Embryonic facial prominence (tissue), 1 donor: ENCODE results near the gene UBE2D2.

Experiments used
- DNase-seq: peaks from one replicate; pipeline ENCODE4 v3.0.0-alpha.2; 2016; ENCODE audit errors: extremely low spot score

The UBE2D2 gene

DNA sequence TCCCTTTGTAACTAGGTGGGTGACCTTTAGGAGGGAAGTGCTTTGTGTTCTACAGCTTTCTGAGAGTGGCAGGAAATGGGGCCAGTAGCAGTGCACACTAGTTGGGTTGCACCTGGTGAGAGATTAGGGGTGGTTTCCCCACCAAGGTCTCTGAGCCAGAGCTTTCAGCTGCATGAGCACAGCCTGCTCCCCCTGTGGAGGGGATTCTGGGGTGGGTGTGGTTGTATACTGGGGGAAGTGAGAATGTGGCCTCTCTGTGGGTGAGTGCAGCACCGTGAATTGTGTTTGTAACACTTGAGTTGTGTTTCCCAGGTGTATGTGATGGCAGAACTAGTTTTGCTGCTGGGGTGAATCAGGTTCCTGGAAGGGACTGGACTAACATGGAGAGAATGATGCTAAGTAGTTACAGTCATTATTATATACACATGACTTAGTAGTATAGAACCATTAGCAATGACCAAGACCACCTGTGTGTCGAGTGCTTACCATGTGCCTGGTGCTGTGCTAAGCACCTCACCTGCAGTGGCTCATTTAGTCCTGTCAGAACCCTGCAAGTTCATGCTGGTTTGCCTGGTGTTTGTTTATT lies 75.2 kb downstream of the UBE2D2 start:
- DNase-seq = no peak

- no peak for DNase-seq
These were observed 75.9 kb downstream of the UBE2D2 start for GRCh38 chr5:139636975-139637408.

GRCh38 chr5:139637438-139638089 lies 76.4 kb downstream of the UBE2D2 start:
- DNase-seq = no peak

DNA sequence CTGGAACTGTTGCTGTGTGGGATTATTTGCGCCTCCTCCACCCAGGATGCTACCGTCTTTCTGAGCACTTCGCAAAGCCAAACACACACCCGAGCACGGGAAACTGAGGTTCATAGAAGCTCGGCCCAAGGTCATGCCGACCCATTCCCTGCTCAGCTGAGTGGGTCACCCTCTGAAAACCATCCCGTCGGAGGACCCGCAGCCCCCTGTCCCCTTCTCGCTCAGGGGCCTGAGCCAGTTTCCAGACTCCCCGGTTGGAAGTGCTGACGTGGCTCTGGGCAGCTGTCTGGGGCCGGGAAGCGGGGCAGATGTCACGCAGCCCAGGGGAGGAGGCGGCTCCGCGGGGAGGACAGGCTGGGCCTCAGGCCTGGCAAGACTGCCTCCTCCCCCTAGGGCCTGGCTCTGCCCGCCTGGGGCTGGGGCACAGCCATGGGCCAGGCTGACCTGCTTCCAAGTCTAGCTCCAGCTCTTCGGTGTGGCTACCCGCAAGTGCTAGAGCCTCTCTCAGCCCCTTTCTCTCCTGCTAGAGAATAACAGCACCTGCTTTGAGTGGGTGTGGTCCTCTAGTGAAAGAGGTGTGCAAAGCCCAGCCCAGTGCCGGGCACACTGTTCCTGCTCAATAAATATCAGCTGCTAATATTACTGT lies 77.1 kb downstream of the UBE2D2 start:
- no peak for DNase-seq

DNA sequence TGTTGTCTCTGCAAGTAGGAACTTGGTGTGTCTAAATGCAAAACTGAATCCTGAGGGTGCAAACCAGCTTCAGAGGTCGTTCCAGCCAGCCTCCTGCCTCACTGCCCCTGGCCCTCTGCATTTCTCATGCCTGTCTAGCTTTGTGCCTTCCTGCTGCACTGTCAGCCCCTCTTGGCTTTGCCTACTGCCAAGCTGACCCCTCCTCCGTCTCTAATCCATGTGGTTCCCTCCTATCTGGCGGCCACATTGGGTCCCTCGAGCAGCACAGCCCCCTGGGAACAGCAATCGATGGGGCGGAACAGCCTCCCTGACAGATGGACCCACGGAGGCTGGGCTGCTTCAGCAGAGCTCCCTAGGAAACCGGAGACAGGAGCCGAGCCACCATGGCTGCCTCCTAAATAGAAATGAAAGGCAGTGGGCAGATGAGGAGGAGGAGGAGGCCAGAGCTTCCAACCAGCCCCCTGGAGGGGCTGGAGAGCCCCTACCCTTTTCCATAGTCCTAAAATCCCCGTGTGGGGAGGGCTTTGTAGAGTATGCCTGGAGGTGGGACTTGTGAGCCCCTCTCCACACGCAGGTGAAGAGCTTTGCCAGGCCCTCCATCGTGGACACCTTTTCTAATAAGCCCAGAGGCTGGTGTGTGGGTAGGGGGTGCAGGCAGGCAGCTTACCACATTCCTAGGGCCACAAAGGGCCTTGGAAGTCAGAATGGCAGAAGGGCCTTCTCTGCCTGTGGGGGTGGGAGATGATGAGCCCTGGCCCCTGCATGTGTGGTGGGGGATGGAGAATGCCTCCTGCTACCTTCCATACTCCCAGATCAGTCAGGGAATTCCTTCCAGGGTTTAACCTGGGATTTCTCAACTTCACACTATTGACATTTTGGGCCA lies 77.8 kb downstream of the UBE2D2 start:
- DNase-seq = no peak

DNA sequence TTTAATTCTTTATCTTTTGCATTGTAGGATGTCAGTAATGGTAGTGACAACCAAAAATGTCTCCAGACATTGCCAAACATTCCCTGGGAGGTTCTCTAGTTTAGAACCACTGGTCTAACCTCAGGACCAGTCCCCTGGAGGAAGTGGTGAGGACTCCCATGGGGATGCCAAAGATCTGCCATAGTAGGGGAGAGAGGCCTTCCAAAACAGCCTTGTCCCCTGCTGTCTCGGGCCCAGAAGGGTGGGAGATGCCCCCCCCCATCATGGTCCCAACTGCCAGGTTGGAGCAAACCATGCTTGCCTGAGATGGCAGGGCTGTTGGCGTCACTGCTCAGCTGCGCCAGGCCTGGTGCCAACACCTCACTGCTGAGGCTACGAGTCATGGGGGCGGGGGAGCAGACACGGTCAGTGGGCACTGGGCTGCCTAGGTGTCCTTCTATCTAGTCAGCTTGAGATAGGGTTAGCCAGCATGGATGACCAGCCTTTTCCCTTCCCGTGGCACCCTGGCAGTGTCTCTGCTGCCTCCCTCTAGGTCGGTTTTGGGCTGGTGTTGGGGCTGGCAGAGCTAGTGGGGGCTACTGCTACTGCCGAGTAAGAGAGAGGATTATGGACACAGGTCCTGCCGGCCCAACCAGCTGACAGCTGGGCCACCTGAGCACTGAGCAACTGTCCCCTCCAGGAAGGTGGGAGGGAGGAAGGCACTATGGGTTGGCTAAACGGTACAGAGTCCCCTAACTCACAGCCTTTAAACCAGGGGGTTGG lies 78.7 kb downstream of the UBE2D2 start:
- no peak for DNase-seq

DNA sequence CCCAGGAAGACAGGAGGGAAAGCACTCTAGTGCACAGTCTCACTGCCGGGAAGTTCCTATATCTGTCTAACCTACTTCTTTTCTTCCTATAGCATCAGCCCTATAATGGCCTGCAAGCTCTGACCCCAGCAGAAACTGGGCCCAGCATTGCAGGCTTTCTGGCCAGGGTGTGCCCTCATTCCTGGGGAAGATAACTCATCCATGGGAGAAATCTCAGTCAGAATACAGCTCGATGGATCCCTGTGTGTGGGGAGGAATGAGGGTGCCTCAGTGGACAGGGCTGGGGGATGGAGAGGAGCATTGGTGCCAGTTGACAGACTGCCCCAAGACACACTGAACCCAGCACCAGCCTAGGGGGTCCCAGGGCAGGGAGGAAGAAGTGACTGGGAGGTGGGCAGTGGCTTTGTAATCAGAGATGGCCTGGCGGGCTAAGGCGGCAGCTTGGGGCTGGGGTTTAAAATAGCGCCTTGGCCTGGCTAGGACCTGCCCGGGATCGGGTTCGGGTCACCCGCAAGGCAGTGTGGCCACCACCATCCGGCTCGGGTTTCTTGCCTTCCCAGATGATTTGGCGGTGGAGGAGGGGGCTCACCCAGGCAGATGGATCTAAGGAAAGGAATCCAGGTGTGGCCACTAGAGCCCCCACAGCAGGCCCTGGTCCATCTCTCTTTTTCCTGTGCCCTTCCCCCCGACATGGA lies 79.4 kb downstream of the UBE2D2 start:
- DNase-seq = no peak

DNA sequence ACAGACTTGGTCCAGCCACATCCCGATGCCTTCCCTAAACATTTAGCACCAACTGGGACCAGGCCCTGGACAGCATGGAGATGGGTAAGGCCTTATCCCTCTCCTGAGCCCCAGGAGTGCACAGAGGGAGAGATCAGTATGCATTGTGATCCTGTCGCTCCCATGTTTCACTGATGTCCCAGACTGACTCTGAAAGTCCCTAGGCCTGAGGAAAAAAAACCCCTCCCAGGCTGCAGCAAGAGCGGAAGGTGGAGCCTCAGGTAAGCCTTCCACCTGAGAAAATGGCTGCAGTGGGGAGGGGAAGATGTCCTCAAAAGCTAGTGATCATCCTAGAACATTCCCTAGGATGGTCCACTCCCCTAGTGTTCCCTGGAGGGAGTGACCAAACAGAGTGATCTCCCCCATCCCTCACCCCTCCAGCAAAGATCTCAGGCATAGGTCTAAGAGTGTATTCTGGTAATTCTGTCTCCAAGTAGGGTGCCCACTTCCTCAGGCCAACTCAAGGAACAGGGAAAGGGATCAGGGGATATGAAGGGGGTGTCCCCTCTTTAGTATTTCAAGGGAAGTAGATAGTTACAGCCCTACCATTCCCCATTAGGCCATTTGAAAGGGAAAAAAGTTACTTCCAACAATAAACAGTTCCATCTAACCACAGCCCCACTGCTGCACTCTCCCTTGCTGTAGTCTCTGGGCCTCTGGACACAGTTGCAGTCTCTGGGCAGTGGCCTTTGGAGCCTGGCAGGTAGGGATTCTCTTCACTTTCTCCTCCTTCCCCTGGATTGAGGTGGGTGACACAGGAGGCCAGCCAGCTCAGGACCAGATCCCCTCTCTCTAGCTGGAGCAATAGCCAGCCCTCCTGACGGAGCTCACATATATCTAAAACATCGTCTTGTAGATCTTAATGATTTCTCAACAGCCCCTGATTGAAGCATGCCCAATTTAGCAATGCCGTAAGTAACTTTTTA lies 80.3 kb downstream of the UBE2D2 start:
- no peak for DNase-seq

- no peak for DNase-seq
These were observed 81.1 kb downstream of the UBE2D2 start for GRCh38 chr5:139642213-139642612.

DNA sequence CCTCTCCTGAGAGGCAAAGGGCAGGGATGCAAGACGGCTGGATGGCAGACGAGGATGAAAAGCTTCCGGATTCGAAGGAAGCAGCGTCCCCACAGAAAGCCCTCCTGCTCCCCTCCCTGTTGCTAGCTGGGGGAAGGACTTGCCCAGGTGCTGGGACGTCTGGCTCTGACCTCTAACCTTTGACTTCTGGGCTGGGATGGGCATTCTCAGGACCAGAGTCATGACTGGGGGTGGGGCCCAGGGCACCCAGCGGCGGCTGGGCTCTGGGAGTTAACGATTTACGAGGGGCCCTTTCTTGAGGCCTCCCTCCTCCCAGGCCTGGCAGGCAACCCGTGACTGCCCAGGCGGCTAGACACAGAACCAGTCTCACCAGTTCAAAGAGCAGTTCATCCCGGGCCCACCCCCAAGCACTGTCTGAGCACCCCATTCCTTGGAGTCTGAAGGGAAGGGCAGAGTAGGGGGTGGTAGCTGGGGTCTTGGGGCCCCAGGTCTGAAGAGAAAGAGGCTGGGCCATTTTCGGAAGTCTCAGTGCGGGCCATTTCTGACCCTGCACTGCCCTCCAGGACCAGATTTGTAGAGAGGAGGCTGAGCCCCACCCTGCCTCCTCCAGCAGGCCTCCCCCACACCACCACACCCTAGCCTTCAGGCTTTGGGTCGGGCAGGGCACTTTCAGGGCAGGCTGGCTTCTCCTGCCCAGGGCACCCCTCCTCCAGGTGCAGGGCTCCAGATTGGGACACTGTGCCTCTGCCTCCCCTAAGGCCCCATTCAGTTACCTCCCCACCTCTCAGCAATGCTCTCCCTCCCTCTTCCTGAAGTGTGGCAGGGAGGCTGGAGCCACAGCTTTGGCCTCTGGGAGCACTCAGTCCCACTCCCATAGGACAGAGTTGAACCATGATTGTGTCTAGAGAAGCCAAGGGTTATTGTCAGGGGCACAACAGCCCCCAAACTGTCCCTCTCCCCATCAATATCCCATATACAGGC lies 82.0 kb downstream of the UBE2D2 start:
- DNase-seq = no peak

GRCh38 chr5:139644001-139644456 lies 82.9 kb downstream of the UBE2D2 start:
- DNase-seq = no peak

- no peak for DNase-seq
These were observed 83.7 kb downstream of the UBE2D2 start for GRCh38 chr5:139644646-139645429.

- DNase-seq = no peak
These were observed 84.3 kb downstream of the UBE2D2 start for GRCh38 chr5:139645430-139645871.

DNA sequence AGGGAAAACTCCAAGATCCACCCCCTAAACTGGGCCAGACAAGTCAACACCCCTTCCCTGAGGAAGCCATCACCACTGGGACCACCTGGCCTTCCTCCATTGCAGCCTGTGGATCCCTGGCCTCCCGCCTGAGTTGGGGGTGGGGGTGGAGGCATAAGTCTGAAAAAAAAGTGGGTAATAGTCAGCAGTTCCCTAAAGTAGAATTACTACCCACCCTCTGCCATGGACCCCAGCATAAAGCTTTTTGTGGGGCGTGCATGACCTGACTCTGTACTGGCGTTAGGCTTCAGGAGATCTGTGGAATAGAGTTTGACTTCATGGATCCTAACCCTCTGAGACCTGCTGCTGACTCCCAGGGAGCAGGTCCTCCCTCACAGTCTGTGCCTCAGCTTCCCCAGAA lies 85.0 kb downstream of the UBE2D2 start:
- no peak for DNase-seq

- no peak for DNase-seq
These were observed 85.9 kb downstream of the UBE2D2 start for GRCh38 chr5:139646912-139647505.

DNA sequence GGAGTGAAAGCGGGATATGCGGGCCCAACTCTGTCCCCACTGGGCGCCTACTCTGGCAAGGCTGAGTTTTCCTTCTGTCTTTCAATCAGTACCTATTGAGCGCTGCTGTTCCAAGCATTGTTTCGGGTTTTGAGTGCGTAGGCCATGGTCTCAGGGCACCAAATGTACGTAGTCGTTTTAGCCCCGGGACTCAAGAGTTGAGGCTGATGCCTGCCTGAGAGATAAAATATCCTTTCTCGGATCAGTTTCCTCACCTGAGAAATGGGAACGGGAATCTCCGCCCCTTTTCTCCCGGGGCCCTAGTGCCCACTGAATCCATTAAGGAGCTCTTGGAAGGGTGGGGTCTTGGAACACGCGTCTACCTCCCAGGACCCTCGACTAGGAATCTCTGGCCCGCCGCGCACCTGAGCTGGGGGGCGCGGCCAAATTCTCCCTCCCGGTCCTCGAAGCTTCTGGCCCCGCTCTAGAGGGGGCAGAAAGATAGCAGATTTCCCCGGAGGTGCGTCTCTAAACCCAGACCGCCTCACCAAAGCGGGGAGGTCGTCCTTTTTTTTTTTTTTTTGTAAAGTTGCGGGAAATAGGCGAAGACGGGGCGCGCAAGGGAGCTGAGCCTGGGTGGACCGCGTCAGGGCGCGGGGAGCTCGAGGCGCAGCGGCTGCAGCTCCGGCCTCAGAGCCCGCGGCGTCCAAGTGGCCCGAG lies 86.5 kb downstream of the UBE2D2 start:
- no peak for DNase-seq
